Coronary artery (tissue), 2 donors: Measurements from ENCODE around the gene CORO7.
A peak's percentile ranks its signal among the peaks of the same experiment; 100 is the strongest.
"Not testable (repeated sequence)": the region's sequence is repeated elsewhere in the genome, so short reads cannot be mapped to it uniquely, and the experiment has no call there.

Experiments
- DNase-seq: peaks from one replicate; pipeline ENCODE4 v3.0.0-alpha.2; 2017; ENCODE audit warnings: low spot score
- H3K27ac ChIP-seq, 2 donors: fragments of 200-600 bp; sonication (generic); one replicate each; pipeline ENCODE4 v1.5.1; 2016 to 2019
- H3K4me3 ChIP-seq: fragments of 200-600 bp; sonication (generic); 2 replicates; pipeline ENCODE4 v1.5.1; 2016; ENCODE audit warnings: mild to moderate bottlenecking, moderate library complexity
- CTCF ChIP-seq: fragments of 200-600 bp; sonication (generic); IDR thresholded peaks from one replicate; pipeline ENCODE4 v1.5.1; 2019; ENCODE audit warnings: antibody characterized with exemption

CORO7 gene

GRCh38 chr16:4401510-4401909 lies 14.9 kb downstream of the CORO7 start:
- H3K4me3 ChIP-seq: no peak overlapping the region
- DNase-seq: no peak
- TF ChIP-seq CTCF: no peak
- H3K27ac ChIP-seq: no peak overlapping the region

GRCh38 chr16:4401094-4401501 lies 15.3 kb downstream of the CORO7 start:
- Histone ChIP-seq H3K27ac (no peak overlapping the region), H3K4me3 (no peak overlapping the region)
- no peak for TF ChIP-seq CTCF
- no peak for DNase-seq

- H3K4me3 ChIP-seq: no peak overlapping the region
Observed at GRCh38 chr16:4399001-4399730, 17.2 kb downstream of the CORO7 start.

GRCh38 chr16:4395055-4395726 lies 21.2 kb downstream of the CORO7 start:
- no peak for TF ChIP-seq CTCF
- Histone ChIP-seq H3K27ac (no peak overlapping the region), H3K4me3 (no peak overlapping the region)
- no peak for DNase-seq

More at GRCh38 chr16:4399001-4399730, 17.2 kb downstream of the CORO7 start:
- no peak for DNase-seq
- TF ChIP-seq CTCF: no peak
- no peak overlapping the region for H3K27ac ChIP-seq

- not testable (repeated sequence) for DNase-seq, H3K4me3 ChIP-seq
- peak overlapping the region; percentile 74 to 88 for H3K27ac ChIP-seq
Observed at GRCh38 chr16:4393850-4394249, 22.5 kb downstream of the CORO7 start.

GRCh38 chr16:4393240-4393600 lies 23.2 kb downstream of the CORO7 start:
- no peak overlapping the region for H3K4me3 ChIP-seq
- H3K27ac ChIP-seq: peak overlapping the region; percentile 74 to 88
- peak; percentile 79 for DNase-seq
- TF ChIP-seq CTCF: no peak

GRCh38 chr16:4392382-4393239 lies 23.8 kb downstream of the CORO7 start:
- H3K27ac ChIP-seq: peak overlapping the region; percentile 74 to 88
- H3K4me3 ChIP-seq: no peak overlapping the region
- no peak for TF ChIP-seq CTCF
- DNase-seq: peak; percentile 77
